NCI-H2107 (cell line): ENCODE data around the gene RAB27B.
"Not testable (repeated sequence)": the region's sequence is repeated elsewhere in the genome, so short reads cannot be mapped to it uniquely, and the experiment has no call there.

Source experiments
- DNase-seq: peaks from one replicate; lab custom pipeline; 2025; lab: John Stamatoyannopoulos, UW

The RAB27B gene

DNA sequence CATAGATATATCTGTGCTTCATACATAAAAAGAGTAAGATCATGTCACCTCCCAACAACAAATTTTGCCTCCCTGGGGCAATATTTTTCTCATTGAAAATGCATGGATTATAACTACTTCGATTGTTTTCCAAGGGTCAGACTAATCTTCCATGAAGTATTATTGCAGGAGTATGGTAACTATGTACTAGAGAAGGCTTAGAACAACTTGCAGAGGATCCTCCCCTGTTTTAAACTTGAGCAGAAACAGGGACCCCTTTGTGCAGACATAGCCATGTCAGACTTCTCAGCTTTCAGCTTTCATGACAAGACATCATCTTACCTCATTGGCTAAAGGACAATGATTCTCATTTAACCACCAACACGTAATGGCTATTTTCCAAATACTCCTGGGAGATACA, 13.2 kb upstream of the RAB27B start:
- no peak for DNase-seq

DNA sequence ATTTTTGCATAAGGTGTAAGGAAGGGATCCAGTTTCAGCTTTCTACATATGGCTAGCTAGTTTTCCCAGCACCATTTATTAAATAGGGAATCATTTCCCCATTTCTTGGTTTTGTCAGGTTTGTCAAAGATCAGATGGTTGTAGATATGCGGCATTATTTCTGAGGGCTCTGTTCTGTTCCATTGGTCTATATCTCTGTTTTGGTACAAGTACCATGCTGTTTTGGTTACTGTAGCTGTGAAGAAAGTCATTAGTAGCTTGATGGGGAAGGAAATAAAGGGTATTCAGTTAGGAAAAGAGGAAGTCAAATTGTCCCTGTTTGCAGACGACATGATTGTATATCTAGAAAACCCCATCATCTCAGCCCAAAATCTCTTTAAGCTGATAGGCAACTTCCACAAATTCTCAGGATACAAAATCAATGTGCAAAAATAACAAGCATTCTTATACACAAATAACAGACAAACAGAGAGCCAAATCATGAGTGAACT, 7.4 kb upstream of the RAB27B start:
- DNase-seq = not testable (repeated sequence)

DNA sequence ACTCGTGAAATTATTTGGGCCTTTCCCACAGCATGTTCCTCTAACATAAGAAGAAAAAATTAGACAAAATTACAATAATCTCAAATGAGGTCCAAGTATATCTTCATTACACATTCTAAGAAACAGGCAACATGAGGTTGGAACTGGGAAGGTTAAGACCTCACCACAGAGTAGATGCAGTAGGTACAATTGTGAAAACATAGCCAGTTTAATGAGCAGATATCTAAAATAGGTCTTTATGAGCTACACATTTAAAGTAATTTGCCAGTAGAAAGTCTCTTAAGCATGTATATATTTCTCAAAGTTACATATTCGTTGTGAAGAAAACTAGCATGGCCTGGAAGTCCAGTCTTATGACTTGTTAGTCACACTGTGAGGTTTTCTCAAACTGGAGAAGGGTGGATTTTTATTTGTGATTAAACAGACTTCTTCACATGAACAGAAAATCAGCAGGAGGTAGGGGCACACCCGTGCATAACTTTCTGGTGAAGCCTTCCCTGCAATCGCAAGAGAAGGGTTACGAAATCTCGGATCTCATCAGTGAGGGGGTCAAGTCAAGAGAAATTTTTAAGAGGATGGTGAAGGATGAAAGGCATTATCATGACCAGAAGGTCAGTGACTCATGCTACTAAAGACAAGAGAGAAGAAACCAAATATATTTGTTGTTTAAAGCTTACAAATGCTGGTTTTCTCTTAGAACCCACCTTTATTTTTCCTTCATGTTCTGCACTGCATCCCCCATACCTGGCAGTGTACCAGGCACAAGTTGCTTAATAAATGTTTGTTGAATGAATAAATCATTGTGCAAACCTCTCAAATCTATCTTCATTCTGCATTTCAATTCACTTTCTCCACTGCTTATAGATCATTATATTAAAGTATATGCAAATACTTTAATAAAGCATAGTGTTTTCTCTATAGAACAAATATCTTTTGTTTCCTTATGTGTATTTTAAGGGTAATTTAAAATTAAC, 5.1 kb upstream of the RAB27B start:
- no peak for DNase-seq

DNA sequence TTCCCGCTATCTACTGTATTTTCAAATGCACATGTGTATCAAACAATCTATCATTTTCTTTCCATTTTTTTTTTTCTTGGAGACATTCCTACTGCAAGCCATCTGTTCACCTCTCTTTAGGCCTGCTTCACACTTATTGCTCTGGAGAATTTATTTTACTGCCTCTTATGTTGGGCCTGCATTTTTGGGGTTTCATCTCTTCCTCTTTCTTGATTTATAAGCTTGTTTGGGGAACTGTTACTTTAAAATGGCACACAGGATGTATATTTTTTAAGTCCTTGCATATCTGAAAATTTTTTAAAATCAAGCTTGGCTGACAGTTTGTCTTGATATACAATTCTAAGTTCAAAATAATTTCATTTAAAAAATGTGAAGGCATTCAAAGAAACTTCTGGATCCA, 3.5 kb upstream of the RAB27B start:
- no peak for DNase-seq

DNA sequence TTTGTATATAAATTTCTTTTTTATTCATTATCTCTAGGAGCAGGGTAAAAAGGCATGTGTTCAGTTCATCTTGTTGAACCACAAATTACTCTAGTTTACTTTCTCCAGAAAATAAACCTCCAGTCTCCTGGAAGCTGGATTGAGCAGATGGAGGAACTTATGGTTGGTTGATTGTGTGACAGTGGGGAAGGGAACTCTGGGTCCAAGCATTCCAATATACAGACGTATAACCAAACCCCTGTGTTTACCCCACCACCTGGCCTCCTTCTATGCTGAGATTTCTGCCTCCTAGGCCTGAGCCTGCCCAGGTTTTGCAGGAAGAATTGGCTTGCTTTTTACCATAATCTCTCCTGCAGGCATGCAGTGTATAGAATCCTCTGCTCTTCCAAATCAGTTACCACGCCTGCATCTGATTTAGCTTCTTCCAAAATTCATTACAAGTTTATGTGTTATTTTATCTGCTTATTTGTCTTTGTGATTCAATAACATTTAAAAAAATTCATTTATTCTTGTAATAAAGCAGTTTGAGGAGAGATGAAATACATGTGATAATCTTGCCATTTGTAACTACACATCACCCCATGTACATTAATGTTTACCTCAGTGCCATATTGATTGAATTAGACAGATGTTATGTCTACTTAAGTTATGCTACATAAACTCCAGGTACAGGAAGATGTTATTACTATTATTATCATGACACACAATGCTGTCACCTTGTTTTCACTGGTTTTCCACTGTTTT, 2.5 kb upstream of the RAB27B start:
- DNase-seq = no peak

DNA sequence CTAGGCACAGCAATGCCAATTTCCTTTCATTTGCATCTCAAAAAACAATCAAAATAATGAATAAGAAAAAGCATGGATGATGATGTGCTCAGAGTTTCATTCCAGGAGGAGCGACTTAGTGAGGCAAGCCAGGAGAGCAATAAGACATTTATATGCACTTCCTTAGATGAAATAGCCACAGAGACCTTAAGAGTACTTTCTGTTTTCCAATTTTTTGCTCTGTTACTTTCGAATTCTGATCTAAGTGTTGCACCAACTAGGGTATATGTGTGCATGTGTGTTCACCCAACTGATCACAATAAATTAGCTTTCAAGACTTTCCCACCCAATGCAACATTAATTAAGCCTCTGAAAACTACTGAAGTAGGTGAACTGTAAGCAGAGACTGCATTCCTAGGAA, 709 bp downstream of the RAB27B start:
- no peak for DNase-seq

DNA sequence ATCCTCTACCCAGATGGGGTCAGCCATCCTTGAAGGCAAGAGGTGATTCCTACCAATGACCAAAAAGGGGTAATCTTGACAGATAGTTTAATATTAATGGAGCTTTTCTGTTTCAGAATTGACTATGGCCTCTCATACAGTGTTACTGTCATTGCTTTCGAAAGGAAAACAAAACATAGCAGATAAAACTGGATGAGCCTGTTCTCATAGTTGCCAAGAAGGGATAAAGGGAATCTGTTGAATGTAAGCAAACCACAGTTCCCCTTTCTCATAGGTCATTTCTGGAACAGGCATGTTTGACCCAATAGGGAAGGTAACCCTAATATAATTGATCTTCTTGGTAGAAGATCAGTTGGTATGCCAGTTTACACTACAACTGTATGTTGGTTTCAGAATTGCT, 1.6 kb downstream of the RAB27B start:
- DNase-seq = no peak

DNA sequence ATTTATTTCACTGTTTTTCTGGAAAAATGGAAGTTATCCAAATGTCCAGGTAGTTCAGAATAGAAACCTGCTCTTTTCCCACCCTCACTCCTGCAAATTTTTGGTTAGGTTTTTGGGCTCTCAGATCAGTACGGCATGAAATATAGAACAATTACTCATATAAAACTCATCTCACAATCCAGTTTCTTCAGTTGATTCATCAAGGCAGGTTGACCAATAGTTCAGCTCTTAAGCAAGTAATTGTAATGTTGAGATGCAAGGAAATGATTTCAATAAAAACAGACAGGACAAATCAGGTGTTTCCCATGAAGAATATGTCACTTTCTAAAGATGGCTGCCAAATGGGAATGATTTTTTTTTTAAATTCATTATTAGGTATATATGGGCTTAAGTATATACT, 2.0 kb downstream of the RAB27B start:
- DNase-seq = no peak

DNA sequence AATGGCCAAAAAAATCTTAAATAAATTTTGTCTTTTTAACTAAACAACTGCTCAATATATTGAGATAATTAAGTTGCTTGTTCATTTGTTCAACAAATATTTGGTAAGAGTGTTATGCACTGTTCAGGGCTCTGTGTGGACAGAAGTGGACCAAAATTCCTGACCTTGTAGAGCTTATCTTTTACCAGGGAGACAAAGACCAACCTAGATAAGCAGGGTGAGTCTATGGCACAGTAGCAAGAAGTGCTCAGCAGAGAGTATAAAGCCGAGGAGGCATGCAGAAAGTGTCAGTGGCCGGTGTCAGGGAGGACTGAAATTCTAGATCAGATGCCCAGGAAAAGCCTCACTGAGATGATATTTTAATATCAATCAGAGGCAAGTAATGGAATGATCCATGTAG, 2.6 kb downstream of the RAB27B start:
- no peak for DNase-seq

DNA sequence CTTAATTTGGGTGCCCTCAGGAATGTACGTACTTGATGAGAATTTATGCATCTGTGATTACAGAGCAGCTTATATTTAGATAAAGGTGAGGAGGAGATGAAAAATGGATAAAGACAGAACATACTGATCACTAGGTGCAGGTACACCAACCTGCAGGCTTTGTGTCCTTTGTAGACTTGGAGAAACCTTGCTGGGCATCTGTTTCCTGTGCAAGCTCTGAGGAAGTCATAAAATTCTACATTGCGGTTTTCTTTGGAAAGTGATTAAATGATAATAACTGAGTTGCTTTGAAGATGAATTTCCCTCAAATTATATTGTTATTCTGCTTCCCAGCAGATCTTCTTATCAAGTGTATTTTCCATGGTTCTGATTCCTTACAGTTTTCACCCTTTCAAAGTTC, 7.7 kb downstream of the RAB27B start:
- no peak for DNase-seq

DNA sequence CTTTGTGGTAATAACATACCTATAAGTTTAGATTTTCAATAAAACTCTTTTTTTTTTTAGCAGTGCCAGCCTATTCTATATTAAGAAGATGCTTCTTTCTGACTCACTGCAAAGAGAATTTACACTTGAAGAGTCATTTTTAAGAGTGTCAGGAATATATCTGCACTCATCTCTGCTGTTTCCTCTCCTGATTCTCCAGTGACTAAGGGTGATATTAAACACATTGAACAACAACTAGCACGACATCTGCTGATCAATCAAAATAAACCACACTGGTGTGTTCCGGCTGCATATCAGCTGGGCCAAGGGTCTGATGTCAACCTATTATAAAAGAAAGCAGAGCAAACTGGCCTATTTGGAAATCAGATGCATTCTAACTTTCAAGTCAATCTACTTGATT, 15.0 kb downstream of the RAB27B start:
- DNase-seq = no peak

DNA sequence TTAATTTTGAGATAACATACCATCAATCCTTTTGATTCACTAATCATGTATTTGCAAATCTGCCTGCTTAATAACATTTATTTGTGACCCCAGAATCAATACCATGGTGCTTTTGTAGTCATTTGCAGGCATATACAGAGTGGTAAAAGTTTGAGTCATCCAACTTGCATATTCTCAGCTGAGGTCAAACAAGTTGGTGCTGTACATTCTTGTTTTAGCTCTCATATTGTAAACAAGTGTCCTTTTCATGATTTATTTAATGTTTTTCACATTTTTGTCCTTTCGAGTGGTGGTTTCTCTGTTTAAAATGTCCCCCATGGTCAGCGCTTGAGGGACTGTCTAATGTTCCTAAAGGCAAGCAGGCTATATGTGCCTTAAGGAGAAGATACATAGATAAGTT, 17.5 kb downstream of the RAB27B start:
- DNase-seq = no peak

DNA sequence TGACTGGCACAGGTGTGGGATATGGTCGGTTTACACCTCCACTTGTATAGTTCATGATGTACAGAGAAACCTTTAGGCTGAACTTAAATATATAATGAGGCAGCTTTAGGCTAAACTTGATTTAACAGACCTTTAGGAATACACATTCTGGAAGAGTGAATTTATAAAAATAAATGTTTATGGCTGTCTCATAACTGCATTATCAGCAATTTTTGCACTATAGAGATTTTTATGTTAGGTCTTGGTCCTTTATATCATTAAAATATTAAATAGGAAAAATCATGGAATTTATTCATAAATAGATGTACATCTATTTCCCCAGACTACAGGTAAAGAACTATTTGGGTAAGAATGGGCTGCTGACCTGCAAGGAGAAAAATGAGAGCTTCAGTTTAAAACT, 19.8 kb downstream of the RAB27B start:
- DNase-seq = no peak

DNA sequence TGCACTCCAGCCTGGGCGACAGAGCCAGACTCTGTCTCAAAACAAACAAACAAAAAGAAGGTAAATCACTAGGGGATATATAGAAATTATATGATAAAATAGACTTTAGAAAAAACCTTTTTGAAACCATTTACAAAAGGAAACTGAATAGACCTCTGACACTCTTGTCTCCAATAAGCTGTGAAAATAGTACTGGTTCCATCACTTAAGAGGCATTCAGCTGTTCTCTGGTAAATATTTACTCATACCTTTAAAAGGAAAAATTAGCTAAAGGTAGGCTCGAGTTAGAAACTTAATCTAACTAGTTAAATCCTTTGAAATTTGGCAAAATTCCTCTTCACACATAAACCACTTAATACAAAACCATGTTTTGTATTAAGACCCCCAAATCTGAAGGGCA, 21.4 kb downstream of the RAB27B start:
- no peak for DNase-seq

DNA sequence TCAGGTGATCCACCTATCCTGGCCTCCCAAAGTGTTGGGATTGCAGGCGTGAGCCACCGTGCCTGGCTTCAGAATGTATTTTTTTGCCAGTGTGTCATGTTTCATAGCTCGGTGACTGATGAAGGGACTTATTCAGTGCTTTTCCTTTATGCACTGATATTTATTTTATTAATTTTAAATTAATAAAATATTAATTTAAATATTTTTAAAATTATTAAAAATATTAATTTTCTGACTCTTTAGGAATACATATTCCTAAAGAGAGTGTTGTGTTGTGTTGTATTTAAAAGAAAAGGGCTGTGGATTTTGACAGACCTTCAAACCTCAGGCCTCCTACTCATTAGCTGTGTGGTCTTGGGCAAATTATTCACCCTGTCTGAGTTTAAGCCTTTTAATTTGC, 22.3 kb downstream of the RAB27B start:
- DNase-seq = no peak

DNA sequence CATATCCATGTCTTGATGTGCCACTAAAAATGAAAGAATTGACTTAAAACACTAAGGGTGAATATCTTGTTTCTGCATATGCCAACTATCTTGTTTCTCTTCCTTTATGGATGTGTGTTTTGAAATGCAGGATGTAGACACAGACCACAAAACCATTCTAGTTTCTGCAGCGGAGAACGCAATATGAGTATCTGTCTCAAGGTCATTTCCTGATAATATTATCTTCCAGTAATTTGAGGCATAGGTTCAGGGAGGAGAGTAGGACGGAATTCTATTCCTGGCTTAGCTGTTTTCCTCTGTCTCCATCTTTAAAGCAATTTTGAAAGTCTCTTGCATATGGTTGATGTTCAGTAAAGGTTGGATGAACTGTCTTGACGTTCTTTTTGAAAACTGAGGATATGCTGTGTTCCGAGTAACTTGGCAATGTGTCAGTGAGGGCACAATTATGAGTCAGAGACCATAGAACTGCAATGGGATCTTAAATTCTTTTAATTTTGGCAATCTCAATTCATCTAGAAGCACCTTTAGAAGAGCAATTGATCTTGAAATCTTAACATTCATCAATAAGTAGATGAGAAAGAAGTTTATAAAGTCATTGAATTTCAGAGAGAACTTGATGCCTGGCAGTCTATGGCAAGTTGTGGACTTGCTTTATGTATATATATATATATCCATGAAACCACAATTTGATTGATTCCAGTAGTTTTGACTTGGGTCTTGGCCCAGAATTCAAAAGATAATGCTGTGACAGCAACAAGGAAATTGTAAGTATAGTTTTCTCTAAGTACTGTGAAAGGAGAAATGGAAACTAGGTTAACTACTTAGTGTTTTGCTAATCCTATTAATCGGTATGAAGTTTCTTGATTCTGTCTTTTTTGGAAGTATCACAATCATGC, 24.8 kb downstream of the RAB27B start:
- no peak for DNase-seq

DNA sequence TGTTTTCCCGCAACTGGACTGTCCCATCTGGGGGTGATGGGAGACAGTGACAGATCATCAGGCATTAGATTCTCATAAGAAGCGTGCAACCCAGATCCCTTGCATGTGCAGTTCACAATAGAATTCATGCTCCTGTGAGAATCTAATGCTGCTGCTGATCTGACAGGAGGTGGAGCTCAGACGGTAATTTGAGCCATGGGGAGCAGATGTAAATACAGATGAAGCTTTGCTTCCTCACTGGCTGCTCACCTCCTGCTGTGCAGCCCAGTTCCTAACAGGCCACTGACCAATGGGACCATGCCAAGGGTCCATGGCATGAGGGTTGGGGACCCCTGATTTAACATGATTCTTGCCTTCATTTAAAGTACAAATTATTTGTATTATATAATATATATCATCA, 26.8 kb downstream of the RAB27B start:
- not testable (repeated sequence) for DNase-seq

DNA sequence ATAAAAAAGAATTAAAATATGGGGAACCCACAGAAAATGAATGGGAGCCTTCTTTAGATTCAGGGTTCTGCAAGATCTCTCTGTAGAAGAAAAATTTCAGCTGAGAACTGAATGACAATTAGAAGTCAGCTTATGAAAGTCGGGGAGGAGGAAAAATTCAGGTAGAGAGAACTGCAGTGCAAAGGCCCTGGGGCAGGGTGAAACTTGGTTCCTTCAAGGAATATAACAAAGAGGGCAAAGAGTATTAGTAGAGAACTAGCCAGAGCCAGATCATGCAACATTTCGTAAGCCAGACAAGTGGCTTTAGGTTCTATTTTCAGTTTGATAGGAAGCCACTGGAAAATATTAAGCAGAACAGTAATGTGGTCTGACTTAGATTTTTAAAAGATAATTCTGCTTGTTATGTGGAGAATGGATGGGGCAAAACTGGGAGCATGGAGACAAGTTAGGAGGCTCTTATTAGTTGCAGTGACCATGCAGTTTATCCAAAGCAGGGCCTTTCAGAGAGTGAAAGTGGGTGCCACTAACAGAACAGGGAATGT, 27.9 kb downstream of the RAB27B start:
- no peak for DNase-seq

DNA sequence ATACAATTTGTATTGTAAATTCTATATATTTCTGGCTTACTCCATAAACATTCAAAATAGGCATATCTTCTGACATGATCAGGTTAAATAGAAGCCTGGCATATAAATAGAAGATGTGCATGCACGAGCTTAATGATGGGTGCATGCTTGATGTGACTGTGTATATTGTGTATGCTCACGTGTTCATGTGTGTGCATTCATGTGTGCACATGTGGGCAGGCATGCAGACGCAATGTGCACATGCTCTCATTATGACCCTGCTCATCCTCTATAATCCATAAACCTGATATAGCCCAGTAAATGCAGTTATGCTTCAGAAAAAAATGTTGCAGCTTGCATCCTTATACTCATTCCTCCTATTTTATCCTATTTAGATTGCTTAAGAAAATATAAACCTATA, 29.2 kb downstream of the RAB27B start:
- DNase-seq = no peak

DNA sequence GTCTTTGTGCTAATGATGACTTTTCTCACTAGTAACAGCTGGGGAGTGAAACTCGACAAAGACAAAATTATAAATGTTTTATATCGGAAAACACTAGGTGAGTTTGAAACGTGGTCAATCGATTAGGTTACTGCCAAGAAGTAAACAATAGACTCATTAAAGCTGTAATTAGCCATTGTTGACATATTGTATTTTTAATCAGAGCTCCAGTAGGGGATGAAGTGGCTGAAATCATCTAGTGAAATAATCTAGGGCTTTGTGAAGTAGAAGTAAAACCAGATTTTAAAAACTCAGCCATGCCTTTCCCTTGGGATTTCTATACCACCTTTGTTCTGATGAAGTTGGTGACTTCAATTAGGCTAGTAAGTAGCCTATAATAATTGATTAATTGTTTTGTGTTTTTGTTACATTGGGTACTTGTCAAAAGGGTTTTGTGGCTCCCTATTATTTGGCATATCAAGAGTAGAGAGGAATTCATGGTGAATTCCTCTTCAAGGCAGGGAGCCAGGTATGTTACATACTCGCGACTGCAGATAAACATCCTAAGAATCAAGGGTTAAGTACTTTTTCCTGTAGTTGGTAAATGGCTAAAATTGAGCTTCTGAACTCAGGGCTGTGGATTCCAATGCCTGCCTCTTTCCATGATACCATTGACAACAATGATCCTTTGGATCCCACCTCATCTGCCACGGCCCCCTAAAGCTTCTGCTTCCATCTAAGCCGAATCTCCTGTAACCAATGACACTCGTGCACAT, 31.6 kb downstream of the RAB27B start:
- no peak for DNase-seq

DNA sequence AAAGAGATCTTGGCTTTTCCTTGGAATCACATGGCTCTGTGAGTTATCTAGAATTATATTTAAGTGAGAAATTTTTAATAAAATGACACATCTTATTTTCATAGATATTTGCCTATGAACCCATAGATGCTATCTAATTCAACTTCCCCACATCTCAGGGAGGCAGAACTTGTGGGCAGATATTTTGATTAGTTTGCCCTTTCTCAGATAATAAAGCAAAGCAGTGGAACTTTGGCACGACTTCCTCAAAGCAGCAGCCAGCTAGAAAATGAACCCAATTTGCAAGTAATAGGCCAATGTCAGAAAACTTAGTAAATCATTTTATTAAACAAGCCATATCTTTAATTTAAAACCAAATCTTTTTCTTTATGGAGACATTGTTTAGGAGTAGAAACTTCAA, 32.7 kb downstream of the RAB27B start:
- DNase-seq = no peak
